ENCODE data around the gene CCDC146. TPM values are rescaled to one million over a fixed set of nuclear protein-coding genes. Genes with fewer than 3 reads are reported as not detected.
A peak's percentile ranks its signal among the peaks of the same experiment; 100 is the strongest.
"Not testable (repeated sequence)": the region's sequence is repeated elsewhere in the genome, so short reads cannot be mapped to it uniquely, and the experiment has no call there.

The CCDC146 gene
- total RNA-seq, 4 donors from 2014 or later: 35.9 to 51.3 (median 44.3) TPM

- intact Hi-C loops (cut with DNase I): loop anchor here (5.0 to 10.0 kb wide), 2 partner anchors 86 to 203 kb away; no protein-coding TSS in a partner anchor
- H3K36me3 ChIP-seq: no peaks in the 10 kb centered on the region
- peaks cover 59 to 63% of the 10 kb centered on the region in 2 donors for H3K4me1 ChIP-seq
- 37 to 42% methylated on average over 6 of the region's 6 CpGs for WGBS, 2 donors
- TF ChIP-seq POLR2A (IDR thresholded peaks at IDR 0.05) (peak in 1 of 2 donors; percentile 62), CTCF (IDR thresholded peaks at IDR 0.05) (no peak)
- H3K9me3 ChIP-seq: no peaks in the 10 kb centered on the region
- no peak overlapping the region for H3K4me3 ChIP-seq (replicated peaks in 1 of 3)
- peak overlapping the region; percentile 89 to 96 (median 95) for H3K27ac ChIP-seq
- no peaks in the 10 kb centered on the region for H3K27me3 ChIP-seq
- peak; percentile 86 for DNase-seq
These were observed 207.9 kb downstream of the CCDC146 start for GRCh38 chr7:77330169-77330882.

GRCh38 chr7:77331938-77332695 is 209.7 kb downstream of the CCDC146 start:
- intact Hi-C loops (cut with DNase I): loop anchor here (5.0 to 10.0 kb wide), 2 partner anchors 87 to 205 kb away; no protein-coding TSS in a partner anchor

GRCh38 chr7:77334039-77334438 is 211.6 kb downstream of the CCDC146 start:
- H3K4me3 ChIP-seq (replicated peaks in 1 of 3); H3K27ac ChIP-seq; H3K9me3 ChIP-seq; H3K36me3 ChIP-seq; H3K27me3 ChIP-seq; DNase-seq: not testable (repeated sequence)
- peaks cover 27 to 32% of the 10 kb centered on the region in 2 donors for H3K4me1 ChIP-seq
- 94 to 98% methylated on average over 2 of the region's 2 CpGs for WGBS, 2 donors
- intact Hi-C loops (cut with DNase I): loop anchor here (5.0 to 10.0 kb wide), 2 partner anchors 89 to 207 kb away; no protein-coding TSS in a partner anchor

More at GRCh38 chr7:77331938-77332695, 209.7 kb downstream of the CCDC146 start:
- Histone ChIP-seq H3K27ac (peak overlapping the region in 2 of 3 donors; percentile 13 to 95), H3K36me3 (no peaks in the 10 kb centered on the region), H3K27me3 (no peaks in the 10 kb centered on the region), H3K4me3 (replicated peaks in 1 of 3) (no peak overlapping the region), H3K4me1 (peaks cover 46 to 49% of the 10 kb centered on the region in 2 donors), H3K9me3 (no peaks in the 10 kb centered on the region)
- TF ChIP-seq POLR2A (IDR thresholded peaks at IDR 0.05) (peak in 1 of 2 donors; percentile 16), CTCF (IDR thresholded peaks at IDR 0.05) (peak in 5 of 6 experiments; percentile 57 to 97 (median 86))
- WGBS, 2 donors: 59 to 61% methylated on average over 3 of the region's 3 CpGs
- peak; percentile 74 to 80 for DNase-seq

GRCh38 chr7:77335581-77335980 is 213.2 kb downstream of the CCDC146 start:
- TF ChIP-seq POLR2A (IDR thresholded peaks at IDR 0.05) (no peak), CTCF (IDR thresholded peaks at IDR 0.05) (no peak)
- no peaks in the 10 kb centered on the region for H3K36me3 ChIP-seq
- H3K4me1 ChIP-seq: peaks cover 11 to 22% of the 10 kb centered on the region in 2 donors
- H3K27me3 ChIP-seq: no peaks in the 10 kb centered on the region
- H3K9me3 ChIP-seq: no peaks in the 10 kb centered on the region
- no peak overlapping the region for H3K27ac ChIP-seq
- DNase-seq: no peak
- H3K4me3 ChIP-seq (replicated peaks in 1 of 3): no peak overlapping the region
- intact Hi-C loops (cut with DNase I): loop anchor here (10.0 kb wide), 1 partner anchor 91 kb away; no protein-coding TSS in a partner anchor

- TF ChIP-seq POLR2A (IDR thresholded peaks at IDR 0.05): no peak
- TF ChIP-seq CTCF (IDR thresholded peaks at IDR 0.05): no peak
- Histone ChIP-seq H3K36me3 (no peaks in the 10 kb centered on the region), H3K4me3 (replicated peaks in 1 of 3) (no peak overlapping the region), H3K27ac (peak overlapping the region in 2 of 3 donors; percentile 1 to 45), H3K4me1 (peaks cover 0 to 7% of the 10 kb centered on the region in 2 donors), H3K9me3 (no peaks in the 10 kb centered on the region), H3K27me3 (no peaks in the 10 kb centered on the region)
- intact Hi-C loops (cut with DNase I): loop anchor here (10.0 kb wide), 1 partner anchor 93 kb away; no protein-coding TSS in a partner anchor
- DNase-seq: no peak
- WGBS, 2 donors: 90 to 93% methylated on average over 2 of the region's 2 CpGs
These were observed 215.1 kb downstream of the CCDC146 start for GRCh38 chr7:77337456-77337990.
